GM19455 (cell line): ENCODE data around the gene LRRN2.
A peak's percentile ranks its signal among the peaks of the same experiment; 100 is the strongest.

Source experiments
- ATAC-seq: cut with Tn5 transposase; IDR thresholded peaks from one replicate; pipeline ENCODE4 v1.9.1; 2021; ENCODE audit not compliant: unreplicated experiment

The LRRN2 gene

GRCh38 chr1:204605791-204606190 is 79.7 kb downstream of the LRRN2 start:
- ATAC-seq, result no peak

- no peak for ATAC-seq
These were observed 82.5 kb downstream of the LRRN2 start for GRCh38 chr1:204602871-204603542.

DNA sequence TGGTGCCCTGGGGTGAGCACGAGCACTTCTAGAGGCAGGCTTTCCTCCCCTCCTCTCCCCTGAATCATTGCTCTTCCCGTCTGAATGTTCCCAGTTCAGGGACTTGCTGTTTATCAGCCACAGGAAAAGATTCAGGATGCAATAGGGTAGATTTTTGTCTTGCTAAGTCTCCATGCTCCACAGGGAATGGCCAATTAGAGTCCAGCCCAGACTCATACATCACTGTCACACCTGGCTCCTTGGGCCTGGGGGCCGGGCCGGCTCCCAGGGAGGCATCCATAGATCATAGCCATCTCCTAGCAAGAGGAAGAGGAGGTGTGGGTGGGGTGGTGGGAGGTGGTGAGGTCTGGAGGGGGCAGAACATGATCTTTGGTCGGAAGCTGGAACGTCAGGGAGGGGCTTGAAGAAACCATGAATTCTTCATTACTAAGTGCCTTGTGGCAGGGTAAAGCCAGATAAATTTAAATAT is 83.4 kb downstream of the LRRN2 start:
- no peak for ATAC-seq

- ATAC-seq, result no peak
These were observed 84.6 kb downstream of the LRRN2 start for GRCh38 chr1:204600968-204601367.

GRCh38 chr1:204600203-204600602 is 85.3 kb downstream of the LRRN2 start:
- no peak for ATAC-seq

- no peak for ATAC-seq
These were observed 85.9 kb downstream of the LRRN2 start for GRCh38 chr1:204599596-204599995.

- ATAC-seq, result no peak
These were observed 86.4 kb downstream of the LRRN2 start for GRCh38 chr1:204599098-204599497.

- ATAC-seq, result no peak
These were observed 87.1 kb downstream of the LRRN2 start for GRCh38 chr1:204598319-204598969.

- no peak for ATAC-seq
These were observed 93.1 kb downstream of the LRRN2 start for GRCh38 chr1:204592246-204592948.

DNA sequence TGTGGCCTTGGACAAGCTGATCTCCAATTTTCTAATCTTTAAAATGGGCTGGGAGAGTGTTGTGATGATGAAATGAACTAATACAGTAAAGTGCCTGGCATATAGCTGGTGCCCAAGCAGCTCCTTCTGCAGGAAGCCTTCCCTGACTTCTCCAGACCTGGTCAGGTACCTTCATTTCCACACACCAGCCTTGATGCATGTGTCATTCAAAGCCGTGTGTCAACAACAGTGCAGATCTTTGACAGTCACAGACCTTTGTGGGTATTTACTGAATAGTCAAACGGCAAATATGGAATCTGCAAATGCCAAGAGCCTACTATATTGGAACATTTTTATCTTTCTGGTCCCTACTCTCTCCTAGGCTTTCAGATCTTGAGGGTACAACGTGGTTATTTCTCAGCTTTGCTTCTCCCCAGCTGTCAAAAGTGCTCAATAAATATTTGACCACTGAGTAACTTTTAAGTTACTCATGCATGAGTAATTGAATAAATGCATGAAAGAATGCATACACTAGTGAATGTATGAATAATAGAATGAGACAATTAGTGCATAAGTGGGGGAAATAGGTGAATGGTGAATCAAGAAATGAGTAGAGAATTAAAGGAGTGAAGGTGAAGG is 94.0 kb downstream of the LRRN2 start:
- ATAC-seq, result no peak

DNA sequence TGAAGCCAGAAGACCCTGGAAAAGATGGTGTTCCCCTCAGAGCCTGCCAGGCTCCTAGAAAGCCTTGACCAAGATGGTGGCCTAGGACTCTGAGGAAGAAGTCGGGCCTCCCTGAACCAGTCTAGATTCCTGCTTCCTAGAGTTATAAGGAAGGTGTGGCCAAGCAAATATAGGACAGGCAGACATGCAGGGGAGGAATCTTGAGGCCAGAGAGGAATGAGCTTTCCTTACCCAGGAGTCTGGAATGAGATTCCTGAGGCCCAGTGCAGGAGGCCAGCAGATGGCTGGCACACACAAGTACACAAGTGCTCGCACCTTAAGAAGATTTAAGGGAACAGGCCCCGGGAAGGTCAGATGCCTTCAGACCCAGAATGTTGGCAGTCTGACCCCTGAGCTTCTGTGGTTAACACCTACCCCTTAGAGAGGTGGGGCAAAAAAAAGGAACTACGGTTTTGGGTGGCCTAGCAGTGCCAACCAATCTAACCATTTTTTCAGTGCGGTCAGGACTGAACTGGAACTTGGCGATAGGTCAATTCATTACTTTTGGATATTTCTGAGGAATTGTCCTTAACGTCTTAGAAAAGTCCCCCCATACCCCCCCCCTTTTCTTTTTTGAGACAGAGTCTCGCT is 96.0 kb downstream of the LRRN2 start:
- no peak for ATAC-seq

GRCh38 chr1:204588826-204589225 is 96.7 kb downstream of the LRRN2 start:
- no peak for ATAC-seq

DNA sequence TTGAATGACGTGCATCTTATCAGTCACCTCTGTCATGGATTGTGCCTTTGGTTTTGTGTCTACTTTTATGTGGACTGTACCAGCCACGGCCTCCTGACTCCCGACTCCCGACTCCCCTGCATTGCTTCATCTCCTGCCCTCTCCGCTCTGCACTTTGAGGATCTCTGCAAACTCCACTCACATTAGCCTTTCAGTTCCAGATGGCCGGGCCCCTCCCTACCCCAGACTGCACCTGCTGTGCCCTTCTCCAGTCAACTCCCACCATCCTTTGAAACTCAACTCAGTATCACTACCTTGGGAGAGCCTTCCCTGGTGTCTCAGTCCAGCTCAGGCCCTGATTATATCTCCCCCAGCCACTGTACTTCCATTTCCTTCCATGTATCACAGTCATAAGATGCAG is 97.9 kb downstream of the LRRN2 start:
- ATAC-seq, result no peak

- no peak for ATAC-seq
These were observed 100.7 kb downstream of the LRRN2 start for GRCh38 chr1:204584699-204585372.

DNA sequence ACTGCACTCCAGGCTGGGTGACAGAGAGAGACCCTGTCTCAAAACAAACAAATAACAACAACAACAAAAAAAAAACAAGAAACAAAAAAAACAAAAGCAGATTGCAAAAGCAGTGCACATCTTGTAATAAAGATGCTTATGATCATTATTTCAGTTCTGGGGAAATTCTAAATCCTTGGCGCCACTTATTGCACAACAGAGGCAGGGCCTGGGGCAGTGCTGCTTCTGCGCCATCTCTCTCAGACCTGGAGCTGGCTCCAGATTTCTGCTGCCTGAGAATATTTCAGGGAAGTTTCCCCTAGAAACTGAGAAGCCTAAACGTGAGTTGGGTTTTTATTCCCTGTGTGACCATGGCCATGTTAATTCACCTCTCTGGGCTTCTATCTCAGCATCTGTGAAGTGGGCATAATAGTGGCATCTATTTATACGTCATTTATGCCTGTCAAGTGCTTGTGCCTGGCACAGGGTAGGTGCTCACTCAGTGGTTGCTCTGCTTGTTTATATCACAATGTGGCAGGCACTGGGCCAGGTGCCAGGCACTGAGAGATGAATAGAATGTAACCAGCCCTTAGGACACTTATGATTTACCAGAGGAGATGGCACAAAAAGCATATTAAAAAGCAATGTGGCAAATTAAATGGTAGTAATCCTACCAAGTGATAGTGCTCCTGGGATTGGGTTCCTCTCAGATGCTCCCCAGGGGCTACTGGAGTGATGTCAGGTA is 101.5 kb downstream of the LRRN2 start:
- ATAC-seq, result no peak

DNA sequence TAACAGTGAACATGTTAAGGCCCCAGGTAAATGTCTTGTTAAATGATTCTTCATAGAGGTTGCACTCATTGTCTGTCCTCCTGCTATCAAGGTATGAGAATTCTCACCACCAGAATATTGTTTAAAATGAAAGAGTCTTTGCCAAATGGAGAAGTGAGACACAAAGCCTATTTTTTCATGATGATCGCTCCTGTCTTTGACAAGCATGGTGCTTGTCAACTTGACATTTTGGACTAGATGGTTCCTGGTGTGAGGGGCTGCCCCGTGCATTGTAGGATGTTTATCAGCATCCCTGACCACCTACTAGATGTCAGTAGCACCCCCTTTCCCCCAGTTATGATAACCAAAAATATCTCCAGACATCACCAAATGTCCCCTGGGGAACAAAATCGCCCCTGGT is 103.8 kb downstream of the LRRN2 start:
- no peak for ATAC-seq

GRCh38 chr1:204580862-204581261 is 104.7 kb downstream of the LRRN2 start:
- ATAC-seq, result no peak

GRCh38 chr1:204579681-204580080 is 105.9 kb downstream of the LRRN2 start:
- no peak for ATAC-seq

DNA sequence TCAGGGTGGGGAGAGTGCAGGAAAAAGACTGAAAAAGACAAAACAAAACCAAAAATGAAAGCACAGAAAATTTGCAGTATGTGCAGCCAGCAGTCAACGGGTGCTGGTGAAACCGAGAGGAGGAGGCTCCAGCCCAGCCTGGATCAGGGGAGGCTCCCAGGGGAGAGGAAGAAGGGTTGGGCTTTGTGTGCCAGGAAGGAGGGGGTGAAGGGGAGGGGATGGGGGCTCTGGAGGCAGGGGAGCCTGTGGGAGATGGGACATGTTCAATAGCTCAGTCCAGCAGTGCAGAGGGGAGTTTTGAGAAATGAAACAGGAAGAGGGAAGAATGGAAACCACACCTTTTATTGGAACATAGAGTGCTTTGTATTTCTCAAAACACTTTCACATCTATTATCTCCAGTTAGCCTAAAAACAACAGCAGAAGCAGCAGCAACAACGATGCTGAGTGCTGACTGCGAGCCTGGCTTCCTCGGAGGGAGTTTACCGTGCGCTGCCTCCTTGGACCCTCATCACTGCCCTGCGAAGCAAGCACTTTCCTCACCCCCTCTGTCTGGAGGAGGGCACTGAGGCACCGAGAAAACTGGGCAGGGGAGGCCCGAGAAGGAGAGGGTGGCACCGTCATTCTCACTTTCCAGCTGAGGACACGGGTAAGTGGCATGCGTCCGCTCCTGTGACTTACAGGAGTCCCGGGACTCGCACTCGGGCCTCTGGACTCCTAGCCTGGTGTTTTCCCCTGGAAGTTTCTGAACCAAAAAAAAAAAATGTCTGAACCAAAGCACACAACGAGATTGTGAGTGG is 106.5 kb downstream of the LRRN2 start:
- peak; percentile 54 for ATAC-seq
